NOMO-1 treated with DMSO at 0.1 percent for 48 hours (cell line): ENCODE measurements around the gene SLC35E1.
A peak's percentile ranks its signal among the peaks of the same experiment; 100 is the strongest.

ENCODE experiments used
- DNase-seq: peaks from one replicate; lab custom pipeline; 2025; ENCODE audit not compliant: unreplicated experiment; lab: John Stamatoyannopoulos, UW

The SLC35E1 gene

DNA sequence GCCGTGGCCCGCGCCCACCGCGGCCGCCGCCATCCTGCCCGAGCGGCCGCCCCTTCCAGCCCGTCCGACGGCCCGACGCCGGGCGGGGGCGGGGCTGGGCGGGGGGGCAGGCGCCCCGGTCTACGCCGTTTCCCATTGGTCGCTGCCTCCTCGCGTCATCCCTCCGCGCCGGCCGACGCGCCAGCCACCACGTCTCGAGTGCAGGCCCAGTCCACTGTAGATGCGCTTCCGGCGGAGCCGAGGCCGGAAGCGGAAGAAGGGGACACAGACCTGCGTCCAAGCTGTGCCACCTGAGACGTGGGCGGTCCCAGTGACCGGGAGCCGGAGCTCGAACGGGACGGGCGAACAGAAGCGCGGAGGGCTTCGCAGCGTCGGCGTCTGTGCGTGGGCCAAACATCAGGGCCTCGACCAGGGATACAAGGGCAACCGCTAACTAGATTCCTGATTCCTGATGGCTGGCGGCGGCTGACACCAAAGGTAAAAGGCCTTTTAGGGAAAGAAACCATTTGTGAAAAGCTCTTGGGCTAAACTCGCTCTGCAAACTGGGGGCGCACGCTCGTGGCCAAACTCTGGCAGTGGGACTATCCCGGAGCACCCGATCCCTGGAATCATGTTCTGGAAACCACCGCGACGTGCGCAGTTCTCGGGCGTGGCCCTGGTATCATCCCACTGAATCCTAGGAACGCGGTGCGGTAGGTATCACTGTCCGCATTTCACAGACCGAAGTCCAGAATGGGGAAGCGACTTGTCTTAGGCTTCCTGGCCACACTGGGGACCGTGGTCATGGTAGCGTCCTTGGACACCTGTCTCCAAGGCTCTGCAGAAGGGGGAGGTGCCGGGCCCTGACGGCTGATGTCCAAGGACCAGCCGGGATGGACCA, at the start of gene SLC35E1:
TSS of gene SLC35E1 (minus strand) at position 84 of the 880 bp plus-strand sequence. CDS start at position 33, 51 bp downstream.
- DNase-seq: peak; percentile 93

DNA sequence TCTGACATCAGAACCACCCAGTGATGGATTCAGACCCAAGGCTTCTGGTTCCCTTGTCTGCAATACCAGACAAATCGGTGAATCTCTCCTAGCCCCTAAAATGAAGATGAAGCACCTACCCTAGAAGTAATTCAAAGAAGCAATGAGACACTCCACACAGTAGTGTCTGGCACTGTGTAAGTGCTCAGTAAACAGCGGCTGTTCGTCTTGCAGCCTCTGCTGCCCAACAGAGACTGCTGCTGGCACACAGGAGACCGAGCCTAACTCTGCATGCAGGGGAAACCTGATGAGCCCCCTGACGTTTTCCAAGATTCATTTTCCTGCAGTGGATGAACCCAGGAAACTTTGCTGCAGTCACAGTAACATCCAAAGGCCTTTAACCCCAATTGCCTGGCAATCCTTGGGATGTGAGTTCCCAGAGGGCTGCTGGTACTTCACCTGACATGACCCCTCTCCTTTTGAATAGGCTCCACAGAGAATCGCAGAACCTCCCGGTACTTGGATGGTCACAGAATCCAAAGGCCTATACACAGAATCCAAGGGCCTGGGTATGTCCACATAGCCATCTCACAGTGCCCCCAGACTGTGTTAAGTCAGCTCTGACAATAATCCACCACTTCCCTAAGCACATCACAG, 49.1 kb upstream of the SLC35E1 start:
- DNase-seq: no peak

DNA sequence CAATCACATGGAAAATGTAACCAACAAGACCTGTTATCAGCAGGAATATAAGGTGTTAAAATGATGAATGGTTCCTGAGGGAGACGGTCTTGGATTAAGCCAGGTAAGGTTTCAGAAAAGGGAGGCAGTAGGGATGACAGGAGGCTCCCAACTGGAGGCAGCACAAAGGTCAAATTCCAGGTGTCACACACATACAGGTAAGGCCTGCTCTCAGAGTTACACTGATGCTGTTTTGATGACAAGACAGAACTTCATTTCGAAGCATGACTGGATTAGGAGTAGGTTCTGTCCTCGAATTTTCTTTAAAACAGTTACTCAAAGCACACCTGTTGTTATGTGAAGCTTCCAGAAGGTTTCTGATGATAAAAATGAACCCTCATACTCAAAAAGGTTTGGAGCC, 48.4 kb upstream of the SLC35E1 start:
- DNase-seq: no peak

DNA sequence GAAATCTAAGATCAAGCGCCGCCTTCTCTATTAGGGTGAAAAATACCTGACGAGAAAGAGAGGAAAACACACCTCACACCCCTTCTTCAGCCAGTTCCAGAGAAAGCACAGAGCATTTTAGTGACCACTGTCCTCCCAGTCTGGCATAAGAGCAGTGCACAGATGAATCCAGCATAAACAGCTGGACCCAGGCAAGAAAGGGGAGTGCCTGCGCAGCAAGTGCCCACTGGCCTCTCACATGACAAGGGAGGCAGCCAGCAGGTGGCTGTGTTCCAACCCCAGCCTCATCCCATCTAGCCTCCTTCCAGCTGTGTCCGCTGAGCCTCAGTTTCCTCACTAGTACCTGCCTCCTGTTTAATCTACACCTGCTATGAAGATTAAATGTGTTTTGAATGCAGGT, 47.8 kb upstream of the SLC35E1 start:
- DNase-seq: no peak

DNA sequence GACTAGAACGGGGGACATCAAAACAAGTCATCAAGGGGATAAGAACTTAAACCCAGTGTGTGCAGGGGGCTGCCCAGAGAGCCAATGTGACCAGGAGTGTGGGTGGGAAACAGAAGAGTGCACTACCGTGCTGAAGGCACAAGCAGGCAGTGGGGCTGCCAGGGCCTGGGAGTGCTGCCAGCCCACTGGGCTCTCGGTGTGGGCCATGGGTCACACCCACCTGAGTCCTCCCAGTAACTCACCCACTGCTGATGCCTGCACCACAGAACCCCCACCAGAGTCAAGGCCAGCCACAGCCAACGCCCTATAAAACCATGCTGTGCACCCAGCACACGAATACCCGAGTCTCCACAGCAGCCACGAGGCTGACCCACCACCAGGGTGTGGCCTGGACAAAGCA, 47.2 kb upstream of the SLC35E1 start:
- DNase-seq: no peak

DNA sequence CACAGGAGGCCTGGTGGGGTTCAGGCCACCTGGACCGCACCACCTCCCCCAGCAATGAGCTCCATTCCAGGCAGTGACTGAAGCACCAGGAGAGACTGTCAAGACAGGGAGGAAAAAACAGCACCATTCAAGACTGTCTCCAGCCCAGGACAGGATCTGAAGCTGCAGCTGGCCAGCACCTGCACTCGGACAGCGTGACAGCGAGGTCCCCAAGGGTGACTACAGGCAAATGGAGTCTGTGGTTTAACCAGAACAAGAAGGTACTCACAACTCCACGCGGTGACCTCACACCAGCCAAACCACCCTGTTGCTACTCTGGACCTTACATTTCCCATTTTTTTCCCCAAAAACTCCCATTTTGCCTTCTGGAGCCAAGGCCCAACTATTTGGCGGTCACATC, 46.0 kb upstream of the SLC35E1 start:
- DNase-seq: no peak

DNA sequence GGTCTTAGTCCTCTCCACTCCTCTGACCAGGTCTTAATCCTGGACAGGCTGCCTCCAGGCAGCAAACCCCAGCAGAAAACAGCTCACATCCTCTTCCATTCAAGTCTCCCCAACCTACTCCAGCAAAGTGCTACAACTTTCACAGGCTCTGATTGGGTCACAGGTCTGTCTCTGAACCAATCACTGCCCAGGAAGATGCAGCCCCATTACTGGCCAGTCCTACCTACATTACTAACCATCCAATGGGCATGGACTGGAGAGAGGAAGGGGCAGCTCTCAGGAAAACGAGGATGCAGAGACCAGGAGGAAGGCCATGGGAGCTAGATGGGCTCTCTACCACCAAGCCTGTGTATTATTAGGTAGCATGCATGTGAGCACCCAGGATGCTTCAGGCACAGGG, 43.6 kb upstream of the SLC35E1 start:
- DNase-seq: no peak

DNA sequence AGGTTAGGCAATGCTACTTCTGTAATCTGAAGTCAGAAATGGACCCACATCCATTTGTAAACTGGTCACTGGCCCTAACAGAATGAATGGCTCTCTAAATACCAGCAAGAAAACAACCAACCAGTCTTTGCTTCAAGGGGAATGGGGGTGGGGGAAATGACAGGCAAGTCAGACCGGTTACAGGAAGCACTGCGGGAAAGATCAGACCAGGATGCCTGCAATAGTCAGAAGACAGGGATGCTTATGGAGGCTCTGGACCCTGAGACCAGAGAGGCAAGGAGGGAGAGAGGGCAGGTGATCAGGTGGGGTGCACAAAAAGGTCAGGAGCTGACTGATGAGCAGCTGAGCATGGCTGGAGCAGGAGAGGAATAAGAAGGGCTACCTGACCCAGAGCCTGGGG, 42.7 kb upstream of the SLC35E1 start:
- DNase-seq: no peak

DNA sequence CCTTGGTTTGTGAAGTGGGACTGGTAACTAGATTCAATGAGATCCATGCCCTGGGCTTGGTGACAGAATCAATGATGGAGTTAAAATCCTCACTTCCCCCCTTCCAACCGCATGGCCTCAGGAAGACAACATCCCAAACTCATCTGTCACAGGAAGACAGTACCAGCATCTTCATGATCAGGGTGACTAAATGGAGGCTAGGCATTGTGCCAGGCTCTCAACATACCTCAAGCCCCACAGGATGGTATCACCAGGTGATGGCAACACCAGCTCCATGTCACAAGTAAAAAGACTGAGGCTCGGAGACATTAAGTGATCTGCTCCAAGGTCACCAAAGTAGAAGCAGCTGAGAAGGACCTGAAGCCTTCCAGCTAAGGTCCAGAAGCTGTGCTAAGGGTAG, 41.6 kb upstream of the SLC35E1 start:
- no peak for DNase-seq

DNA sequence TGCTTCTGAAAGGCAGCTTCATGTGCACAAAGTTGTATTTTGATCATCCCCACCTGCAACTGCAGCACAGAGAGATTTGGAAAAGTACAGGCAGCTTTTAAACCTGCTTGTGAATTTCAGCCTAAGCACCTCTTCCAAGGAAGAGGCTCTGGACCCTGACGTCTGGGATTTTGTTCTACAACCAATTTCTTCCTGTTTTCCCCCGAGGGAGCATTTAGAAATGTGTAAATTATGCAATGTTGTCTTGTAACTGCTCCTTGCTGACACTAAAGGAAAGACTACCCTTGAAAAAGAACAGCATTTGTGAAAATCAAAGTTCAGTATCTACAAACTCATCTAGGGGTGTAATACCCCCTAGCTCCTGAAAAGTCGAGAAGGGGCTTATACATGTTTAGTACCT, 40.4 kb upstream of the SLC35E1 start:
- DNase-seq: peak; percentile 24

DNA sequence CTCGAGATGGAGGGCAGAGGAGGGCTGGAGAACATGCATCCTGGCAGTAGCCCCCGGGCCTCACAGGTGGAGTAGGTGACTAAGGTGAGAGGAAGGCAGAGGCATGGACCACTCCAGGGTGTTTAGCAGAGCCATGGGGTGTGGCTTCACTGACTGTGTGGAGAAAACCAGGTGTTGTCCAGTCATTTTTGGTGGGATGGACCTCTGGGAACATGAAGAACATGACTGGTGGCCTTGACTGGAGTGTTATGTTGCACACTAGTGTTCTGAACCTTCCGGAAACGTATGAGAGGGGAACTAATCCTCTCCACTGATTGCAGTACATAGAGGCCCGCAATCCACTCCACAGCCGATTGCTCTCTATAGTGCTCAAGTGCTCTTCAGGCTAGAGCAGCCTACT, 38.9 kb upstream of the SLC35E1 start:
- no peak for DNase-seq

DNA sequence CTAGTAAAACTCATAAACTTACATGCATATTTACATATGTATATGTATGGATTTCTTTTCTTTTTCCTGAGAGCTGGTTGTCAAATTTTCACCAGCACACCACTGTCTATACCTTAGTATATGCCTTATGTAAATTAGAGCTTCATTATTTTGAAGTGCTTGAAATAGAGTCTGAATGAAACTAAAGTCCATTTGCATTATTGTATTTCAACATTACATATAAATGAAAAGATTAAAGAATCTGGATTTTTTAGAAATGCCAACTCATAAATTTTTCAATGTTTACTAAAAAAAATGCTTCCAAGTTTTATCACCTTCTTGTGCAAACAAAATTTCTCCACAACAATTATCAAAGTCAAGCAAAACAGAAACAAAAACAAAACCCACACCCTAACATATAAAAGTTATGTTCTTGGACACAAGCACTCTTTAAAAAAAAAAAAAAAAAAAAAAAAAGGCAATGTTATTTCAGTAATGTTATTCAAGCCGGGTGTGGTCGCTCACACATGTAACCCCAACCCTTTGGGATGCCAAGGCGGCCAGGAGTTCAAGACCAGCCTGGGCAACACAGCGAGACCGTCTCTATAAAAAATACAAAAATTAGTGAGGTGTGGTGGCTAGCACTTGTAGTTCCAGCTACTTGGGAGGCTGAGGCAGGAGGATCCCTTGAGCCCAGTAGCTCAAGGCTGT, 37.4 kb upstream of the SLC35E1 start:
- no peak for DNase-seq

DNA sequence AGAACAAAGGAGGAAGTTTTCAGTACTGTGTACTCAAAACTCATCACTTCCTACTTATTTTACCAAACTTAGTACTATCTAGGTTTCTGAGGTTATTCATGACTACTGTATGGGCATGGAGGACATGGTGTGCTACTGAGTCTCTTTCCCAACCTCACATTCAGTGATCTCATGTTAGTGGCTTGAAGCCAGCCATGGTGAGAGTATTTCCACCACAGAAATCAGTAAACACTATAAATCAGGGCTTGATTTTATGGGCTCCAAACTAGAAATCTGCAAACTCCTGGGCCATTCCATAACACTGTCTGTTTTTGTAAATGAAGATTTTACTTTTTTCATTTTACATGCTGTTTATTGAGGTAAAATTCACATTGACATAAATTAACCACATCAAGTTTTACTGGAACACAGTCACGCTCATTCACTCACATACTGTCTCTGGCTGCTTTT, 36.1 kb upstream of the SLC35E1 start:
- peak; percentile 73 for DNase-seq

DNA sequence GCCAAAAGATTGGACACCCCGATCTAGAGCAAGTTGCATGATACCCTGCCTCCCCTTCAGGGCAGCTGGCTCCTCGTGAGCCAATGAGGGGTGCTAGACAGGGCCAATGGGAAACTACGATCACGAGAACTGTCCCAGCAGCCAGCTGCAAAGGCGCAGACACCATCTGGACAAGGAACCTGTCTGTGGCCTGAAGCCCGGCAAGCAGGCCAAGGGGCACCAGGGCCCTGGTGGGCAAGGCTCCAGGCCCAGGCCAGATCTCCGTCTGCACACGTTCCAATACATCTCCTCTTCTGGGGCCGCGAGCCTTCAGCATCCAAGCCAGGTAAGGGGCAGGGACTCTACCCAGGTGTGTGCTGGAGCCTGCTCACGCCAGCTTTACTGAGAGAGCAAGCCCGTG, 35.6 kb upstream of the SLC35E1 start:
- no peak for DNase-seq

DNA sequence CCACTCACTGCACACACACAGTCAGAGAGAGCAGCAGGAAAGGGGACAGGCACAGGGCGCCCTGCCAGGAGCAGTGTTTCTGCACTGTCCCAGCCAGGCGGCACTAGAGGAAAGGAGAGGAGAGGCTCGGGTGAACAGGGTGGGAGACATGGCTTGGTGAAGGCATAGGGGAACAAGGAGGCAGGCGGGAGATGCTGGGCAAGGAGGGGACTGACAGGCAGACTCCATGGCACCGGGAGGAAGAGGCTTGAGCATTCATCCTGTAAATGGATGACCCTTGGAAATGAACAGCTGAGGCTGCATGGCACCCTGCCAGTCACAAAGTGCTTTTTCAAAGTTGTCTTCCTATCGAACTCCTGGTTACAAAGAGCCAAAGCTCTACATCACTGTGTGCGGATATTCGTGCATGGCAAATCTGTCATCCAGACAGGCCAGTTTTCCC, 33.4 kb upstream of the SLC35E1 start:
- no peak for DNase-seq

DNA sequence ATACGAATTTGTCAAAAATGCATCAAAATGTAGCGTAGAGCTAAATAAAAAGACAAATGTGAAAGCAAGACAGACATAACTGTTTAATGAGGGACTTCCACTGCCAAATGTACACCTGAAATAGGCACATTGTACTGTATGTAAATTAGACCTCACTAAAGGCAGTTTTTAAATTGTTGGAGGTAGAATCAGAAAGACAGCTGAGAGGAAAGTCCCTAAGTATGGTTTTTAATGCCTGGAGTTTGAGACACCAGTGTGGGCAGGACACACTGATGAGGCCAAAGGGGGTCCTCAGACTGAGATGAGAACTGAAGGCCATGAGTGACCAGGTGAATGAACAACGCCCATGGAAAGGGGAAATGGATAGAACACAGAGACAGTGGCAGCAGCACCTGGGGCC, 32.9 kb upstream of the SLC35E1 start:
- DNase-seq: no peak

DNA sequence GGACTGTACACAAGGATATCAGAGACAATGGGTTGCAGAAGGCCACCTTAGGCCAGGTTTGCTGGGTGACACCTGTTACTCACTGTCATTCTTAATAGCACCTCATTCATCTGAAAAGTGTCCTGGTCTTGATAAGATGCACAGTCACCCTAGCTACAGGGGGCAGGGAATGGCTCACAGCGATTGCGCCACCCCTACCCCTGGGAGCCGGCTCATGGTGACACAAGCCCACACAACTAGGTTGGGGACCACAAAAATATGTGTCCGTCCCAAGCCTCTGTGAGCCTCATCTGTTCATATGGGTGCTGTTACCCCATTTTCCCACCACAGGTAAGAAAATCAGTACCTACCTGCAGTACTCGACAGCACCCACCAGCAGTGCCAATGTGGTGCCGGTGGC, 32.4 kb upstream of the SLC35E1 start:
- no peak for DNase-seq

DNA sequence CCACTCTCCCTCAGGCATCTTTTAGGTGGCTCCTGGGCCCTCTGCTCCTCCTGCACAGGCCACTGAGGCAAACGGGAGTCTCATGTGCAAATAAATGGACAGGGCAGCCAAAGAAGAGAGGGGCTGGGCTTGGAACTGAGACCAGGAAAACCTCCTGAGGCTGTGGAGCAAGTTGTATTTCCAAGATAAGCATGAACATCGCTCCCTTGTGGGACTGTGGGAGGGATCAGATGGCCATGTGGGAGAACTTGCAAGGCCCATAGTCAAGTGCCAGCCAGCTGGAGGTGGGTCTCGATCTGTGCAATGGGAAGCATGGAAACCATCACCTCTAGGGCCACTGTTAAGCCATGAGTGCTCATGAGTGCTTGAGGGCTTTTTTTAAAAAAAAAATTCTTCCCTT, 30.9 kb upstream of the SLC35E1 start:
- no peak for DNase-seq

DNA sequence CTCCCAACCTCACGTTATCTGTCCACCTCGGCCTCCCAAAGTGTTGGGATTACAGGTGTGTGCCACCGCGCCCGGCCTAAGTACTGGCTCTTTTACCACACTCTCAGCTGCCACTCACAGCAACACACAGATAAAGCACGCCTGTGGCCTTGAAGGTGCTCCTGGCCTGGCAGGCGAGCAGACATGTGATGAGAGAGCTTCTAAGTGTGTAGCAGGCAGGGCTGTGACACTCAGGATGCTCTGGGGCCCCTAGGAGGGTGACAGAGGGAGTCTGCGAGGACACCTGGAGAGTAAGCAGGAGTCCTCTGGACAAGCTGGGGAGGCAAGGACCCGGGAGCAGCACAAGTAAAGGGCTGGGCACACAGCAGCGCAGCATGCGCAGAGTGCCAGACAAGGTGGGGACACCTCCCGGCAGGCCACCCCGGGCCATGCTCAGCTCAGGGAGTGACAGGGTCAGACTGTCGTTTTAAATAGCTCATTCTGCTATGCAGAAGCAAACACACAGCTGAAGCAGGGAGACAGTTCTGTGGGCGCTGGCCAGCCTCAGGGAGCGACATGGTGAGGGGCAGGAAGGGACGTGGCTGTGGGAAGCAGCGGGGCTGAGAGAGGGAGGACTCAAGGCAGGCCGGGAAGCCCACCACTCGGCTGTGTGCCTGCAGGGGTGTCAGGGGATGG, 29.3 kb upstream of the SLC35E1 start:
- DNase-seq: no peak

DNA sequence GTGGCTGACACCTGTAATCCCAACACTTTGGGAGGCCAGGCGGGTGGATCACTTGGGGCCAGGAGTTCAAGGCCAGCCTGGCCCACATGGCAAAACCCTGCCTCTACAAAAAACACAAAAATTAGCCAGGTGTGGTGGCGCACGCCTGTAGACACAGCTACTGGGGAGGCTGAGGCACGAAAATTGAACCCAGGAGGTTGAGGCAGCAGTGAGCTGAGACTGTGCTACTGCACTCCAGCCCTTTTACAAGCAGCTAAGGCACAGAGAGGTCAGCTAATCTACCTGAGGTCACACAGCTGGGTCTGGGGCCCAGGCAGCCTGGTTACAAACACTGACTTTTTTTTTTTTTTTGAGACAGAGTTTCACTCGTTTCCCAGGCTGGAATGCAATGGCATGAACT, 28.6 kb upstream of the SLC35E1 start:
- DNase-seq: no peak

DNA sequence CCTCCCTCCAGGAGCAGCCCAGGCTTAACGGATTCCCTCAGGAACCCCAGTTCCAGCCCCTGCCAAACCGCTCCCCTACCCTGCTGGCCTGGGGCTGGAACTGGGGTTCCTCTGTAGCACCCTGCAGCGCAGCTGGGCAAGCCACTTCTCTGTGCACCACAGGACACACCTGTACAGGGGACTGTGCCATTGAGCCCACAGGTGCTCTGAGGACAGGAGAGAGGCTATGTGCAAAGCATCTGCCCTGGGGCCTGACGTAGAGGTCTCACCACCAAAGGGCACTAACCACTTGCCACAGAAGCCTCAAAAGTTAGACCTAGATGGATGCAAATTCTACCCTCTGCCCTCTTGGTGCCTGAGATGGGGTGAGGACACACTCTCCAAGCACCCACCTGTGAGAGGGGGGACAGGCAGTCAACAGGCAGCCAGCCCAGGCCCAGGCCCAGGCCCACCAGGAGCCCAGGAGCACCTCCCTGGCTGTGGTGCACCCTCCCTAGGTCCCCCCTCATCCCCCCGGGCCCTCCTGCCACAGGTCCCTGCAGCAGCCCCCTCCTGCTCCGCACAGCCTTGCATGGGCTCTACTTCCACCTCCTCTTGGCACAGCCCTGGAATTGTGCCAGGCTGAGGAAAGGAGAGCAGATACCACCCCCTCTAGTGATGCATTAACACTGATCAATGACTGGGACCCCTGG, 27.6 kb upstream of the SLC35E1 start:
- no peak for DNase-seq
